Head of caudate nucleus (tissue), 42 donors: ENCODE results near the gene LDAH.

Experiments used
- DNase-seq, 42 donors: peaks; one replicate each; pipeline versions ENCODE4 v3.0.0 to v3.0.0-alpha.2; 2020 to 2021; ENCODE audit warnings: mixed read lengths in 7 of 42
- intact Hi-C: fragments of 100-400 bp; cut with DNase I; formaldehyde crosslinking; loops from one replicate; pipeline ENCODE4 v1.15.0; 2022

Gene LDAH

GRCh38 chr2:20692081-20692480 is 130.8 kb downstream of the LDAH start:
- no peak for DNase-seq
- intact Hi-C loops, result no loop called here

GRCh38 chr2:20691076-20691734 is 131.7 kb downstream of the LDAH start:
- DNase-seq, result no peak
- intact Hi-C loops, result no loop called here

- intact Hi-C loops, result no loop called here
- no peak for DNase-seq
Measured at GRCh38 chr2:20689428-20690264, 133.3 kb downstream of the LDAH start.

- no peak for DNase-seq
- intact Hi-C loops, result no loop called here
Measured at GRCh38 chr2:20687260-20687832, 135.6 kb downstream of the LDAH start.

GRCh38 chr2:20684581-20685063 is 138.3 kb downstream of the LDAH start:
- intact Hi-C loops, result no loop called here
- no peak for DNase-seq

- intact Hi-C loops, result no loop called here
Measured at GRCh38 chr2:20682167-20682920, 140.6 kb downstream of the LDAH start.

GRCh38 chr2:20680744-20681375 is 142.0 kb downstream of the LDAH start:
- DNase-seq, result no peak
- intact Hi-C loops, result no loop called here

More at GRCh38 chr2:20682167-20682920, 140.6 kb downstream of the LDAH start:
- peak in 1 of 42 donors; percentile 34 for DNase-seq

- intact Hi-C loops, result no loop called here
- no peak for DNase-seq
Measured at GRCh38 chr2:20678780-20679179, 144.1 kb downstream of the LDAH start.

GRCh38 chr2:20678086-20678395 is 144.9 kb downstream of the LDAH start:
- intact Hi-C loops, result no loop called here
- DNase-seq, result no peak

GRCh38 chr2:20677301-20678085 is 145.4 kb downstream of the LDAH start:
- no peak for DNase-seq
- intact Hi-C loops, result no loop called here

- intact Hi-C loops, result no loop called here
- DNase-seq, result no peak
Measured at GRCh38 chr2:20676353-20677215, 146.3 kb downstream of the LDAH start.

- intact Hi-C loops, result no loop called here
Measured at GRCh38 chr2:20675701-20676352, 147.1 kb downstream of the LDAH start.

GRCh38 chr2:20674974-20675679 is 147.8 kb downstream of the LDAH start:
- intact Hi-C loops, result no loop called here
- DNase-seq, result no peak

More at GRCh38 chr2:20675701-20676352, 147.1 kb downstream of the LDAH start:
- no peak for DNase-seq

- intact Hi-C loops, result no loop called here
- no peak for DNase-seq
Measured at GRCh38 chr2:20674309-20674965, 148.5 kb downstream of the LDAH start.

- intact Hi-C loops, result no loop called here
- no peak for DNase-seq
Measured at GRCh38 chr2:20673686-20674308, 149.1 kb downstream of the LDAH start.
